Lower leg skin (tissue), 3 donors: Measurements from ENCODE around the gene PRELID3B.

Source experiments
- CTCF ChIP-seq, 3 donors: fragments of 450-650 bp; IDR thresholded peaks; one replicate each; pipeline ENCODE4 v1.5.1; 2016; ENCODE audit warnings: antibody characterized with exemption in 3 of 3, mild to moderate bottlenecking in 3 of 3, moderate library complexity in 2 of 3
- POLR2A ChIP-seq, 2 donors: fragments of 450-650 bp; IDR thresholded peaks; one replicate each; pipeline ENCODE4 v1.6.1; 2016 to 2017; ENCODE audit warnings: antibody characterized with exemption in 2 of 2, mild to moderate bottlenecking in 1 of 2, moderate library complexity in 1 of 2

- no peak for TF ChIP-seq CTCF (IDR thresholded peaks at IDR 0.05)
- no peak for TF ChIP-seq POLR2A (IDR thresholded peaks at IDR 0.05)
Observed at GRCh38 chr20:59069026-59069425, 26.4 kb upstream of the PRELID3B start.
